ENCODE results near the gene SLC38A7. TPM values are rescaled to one million over a fixed set of nuclear protein-coding genes. Genes with fewer than 3 reads are reported as not detected.

SLC38A7 gene
- total and polyA plus RNA-seq, 2 donors (not counting 3 experiments of a cell fraction or from before 2014, with no cell fraction given): 33.2 to 44.4 TPM

GRCh38 chr16:58620396-58620795 lies 64.2 kb downstream of the SLC38A7 start:
- H4K20me1 ChIP-seq (replicated peaks; ENCODE audit: control insufficient read depth, extremely low read depth, insufficient read depth, low read length): peaks cover 8% of the 10 kb centered on the region
- POLR2A ChIA-PET: no interaction called here
- CTCF ChIA-PET: interaction anchor here (0.6 kb wide), 1 partner anchor 73 kb away, joined by 3 read pairs; no protein-coding TSS in a partner anchor
- H2AFZ ChIP-seq (ENCODE audit: low read depth, low read length): no peak overlapping the region
- H3K79me2 ChIP-seq (ENCODE audit: control insufficient read depth, insufficient read depth, low read length): peaks cover 98% of the 10 kb centered on the region
- H3K27me3 ChIP-seq (ENCODE audit: control insufficient read depth in 2 of 2, insufficient read depth in 2 of 2, low read length in 2 of 2): no peaks in the 10 kb centered on the region
- peaks cover 10 to 12% of the 10 kb centered on the region in 2 experiments for H3K36me3 ChIP-seq (ENCODE audit: control insufficient read depth in 2 of 2, extremely low read depth in 1 of 2, insufficient read depth in 2 of 2, low read length in 2 of 2)
- no peak for FAIRE-seq
- H3K27ac ChIP-seq (ENCODE audit: insufficient read depth, low read depth, low read length): no peak overlapping the region
- TF ChIP-seq POLR2AphosphoS5 (IDR thresholded peaks at IDR 0.05; ENCODE audit: insufficient read depth, low read depth, low read length): no peak
- no peak for TF ChIP-seq EZH2 (IDR thresholded peaks at IDR 0.05; ENCODE audit: borderline replicate concordance, low read depth, low read length, severe bottlenecking)
- no peak for TF ChIP-seq JUN (IDR thresholded peaks at IDR 0.05; ENCODE audit: borderline replicate concordance, insufficient read depth, insufficient read length, low read depth)
- no peak for TF ChIP-seq POLR2A (IDR thresholded peaks at IDR 0.05; ENCODE audit: low read depth, low read length)
- no peak for TF ChIP-seq FOS (IDR thresholded peaks at IDR 0.05; ENCODE audit: borderline replicate concordance, insufficient read depth, low read length)
- TF ChIP-seq MAX (IDR thresholded peaks at IDR 0.05; ENCODE audit: insufficient read depth, insufficient read length): no peak
- TF ChIP-seq CTCF (IDR thresholded peaks at IDR 0.05; ENCODE audit: extremely low read depth in 1 of 2, insufficient read depth in 1 of 2, low read depth in 1 of 2, low read length in 2 of 2): no peak
- TF ChIP-seq MYC (IDR thresholded peaks at IDR 0.05; ENCODE audit: low read depth, low read length): no peak
- TF ChIP-seq GATA2 (IDR thresholded peaks at IDR 0.05; ENCODE audit: insufficient read depth, insufficient read length, low read depth, low read length): no peak
- H3K9me1 ChIP-seq (replicated peaks; ENCODE audit: control insufficient read depth, extremely low read depth, insufficient read depth, low read length): no peaks in the 10 kb centered on the region
- H3K4me2 ChIP-seq (ENCODE audit: insufficient read depth, low read length): no peak overlapping the region
- intact Hi-C loops (cut with micrococcal nuclease): no loop called here
- DNase-seq (ENCODE audit: low read depth, low spot score): no peak
- no peaks in the 10 kb centered on the region for H3K9me3 ChIP-seq (replicated peaks; ENCODE audit: control insufficient read depth, insufficient read depth, low read length)
- H3K4me1 ChIP-seq (ENCODE audit: control insufficient read depth, extremely low read depth, insufficient read depth, low read length): no peaks in the 10 kb centered on the region
- dilution Hi-C loops (cut with MboI; ENCODE audit: extremely low pct_ligation_motif_present, low sequenced_read_pairs): no loop called here
- no peak overlapping the region for H3K4me3 ChIP-seq (replicated peaks in 1 of 3; ENCODE audit: insufficient read depth in 1 of 3, low read depth in 1 of 3, low read length in 3 of 3)
- no TSS peak for BruUV-seq (replicated peaks)
- H3K9ac ChIP-seq (replicated peaks; ENCODE audit: extremely low read depth, insufficient read depth, low read length): no peak overlapping the region

Data from endothelial cell of umbilical vein (primary cell).